GM23248 (cell line): Measurements from ENCODE around the gene MAPK11.

Source experiments
- EZH2 ChIP-seq: fragments of 200-600 bp; sonication (generic); IDR thresholded peaks from 2 replicates; pipeline ENCODE4 v1.6.1; 2018; ENCODE audit warnings: antibody characterized with exemption, mild to moderate bottlenecking; ENCODE audit not compliant: insufficient read depth, poor library complexity, severe bottlenecking
- EZH2phosphoT487 ChIP-seq: fragments of 200-600 bp; sonication (generic); IDR thresholded peaks from 2 replicates; pipeline ENCODE4 v1.6.1; 2018; ENCODE audit warnings: antibody characterized with exemption, moderate library complexity, mild to moderate bottlenecking, low read depth; ENCODE audit not compliant: insufficient read depth

DNA sequence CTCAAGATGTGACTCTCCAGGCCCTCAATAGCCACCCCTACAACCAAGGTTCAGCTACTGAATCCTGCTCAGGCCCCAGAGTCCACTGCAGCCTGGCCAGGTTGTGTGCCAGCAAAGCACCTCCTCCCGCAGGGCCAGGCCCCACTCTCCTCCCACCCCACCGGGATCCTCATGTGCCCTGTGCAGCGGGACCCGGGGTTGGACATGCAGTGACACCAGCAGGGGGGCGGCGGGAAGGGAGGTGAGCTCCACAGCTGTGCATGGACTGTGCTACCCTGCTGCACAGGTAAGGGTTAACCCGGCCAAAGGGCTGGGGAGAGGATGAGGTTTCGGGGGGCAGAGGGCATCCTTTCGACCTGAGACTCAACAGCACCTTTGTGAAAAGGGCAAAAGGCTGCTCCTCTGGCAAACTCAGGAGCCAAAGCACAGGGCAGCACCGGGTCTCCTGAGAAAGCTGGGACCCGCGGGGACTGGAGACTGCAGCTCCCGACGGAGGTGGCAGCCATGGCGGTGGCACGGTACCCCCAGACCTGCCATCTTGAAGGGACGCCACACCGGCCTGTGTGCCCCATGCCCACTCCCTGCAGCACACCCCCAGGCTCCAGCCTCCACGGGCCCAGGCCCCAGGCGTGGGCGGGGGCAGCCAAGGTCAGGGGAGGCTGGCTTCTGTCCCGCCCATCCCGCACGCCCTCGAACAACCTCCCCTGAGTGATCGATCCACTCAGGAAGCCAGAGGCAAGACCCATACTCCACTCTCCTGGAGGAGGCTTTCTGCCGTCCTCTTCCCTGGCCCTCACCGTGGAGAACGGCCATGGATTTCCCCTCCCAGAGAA lies 26.7 kb upstream of the MAPK11 start:
- TF ChIP-seq EZH2 (no peak), EZH2phosphoT487 (no peak)
